Measurements from ENCODE around the gene C1QTNF5. TPM values are rescaled to one million over a fixed set of nuclear protein-coding genes. Genes with fewer than 3 reads are reported as not detected.

Gene C1QTNF5
- total and polyA plus RNA-seq, 4 donors, result 1.9 to 6.4 (median 3.3) TPM

GRCh38 chr11:119368121-119369034 lies 27.7 kb upstream of the C1QTNF5 start:
- H3K4me1 ChIP-seq (ENCODE audit: control insufficient read depth in 4 of 4, insufficient read depth in 4 of 4, low read length in 3 of 4), result peaks cover 19 to 87% (median 67%) of the 10 kb centered on the region in 4 donors
- H3K36me3 ChIP-seq (ENCODE audit: control insufficient read depth in 4 of 4, insufficient read depth in 3 of 4, low read depth in 1 of 4, low read length in 3 of 4), result no peaks in the 10 kb centered on the region
- peak overlapping the region; percentile 43 to 84 for H3K9ac ChIP-seq (ENCODE audit: low read depth in 1 of 2, low read length in 2 of 2)
- no peaks in the 10 kb centered on the region for H3K27me3 ChIP-seq (ENCODE audit: control insufficient read depth in 4 of 4, insufficient read depth in 4 of 4, low read length in 3 of 4)
- peak overlapping the region; percentile 96 to 97 for H3K27ac ChIP-seq (ENCODE audit: low read depth in 1 of 2, low read length in 2 of 2)
- DNase-seq (ENCODE audit: low spot score), result peak; percentile 56
- peak overlapping the region; percentile 32 to 52 (median 42) for H3K4me3 ChIP-seq (ENCODE audit: low read depth in 1 of 3, low read length in 3 of 3)
- WGBS, result 27% methylated on average over 17 of the region's 17 CpGs
- no peaks in the 10 kb centered on the region for H3K9me3 ChIP-seq (ENCODE audit: control insufficient read depth in 4 of 4, low read length in 3 of 4)
- TF ChIP-seq NR2F2 (IDR thresholded peaks at IDR 0.05) (peak; percentile 87), ZBTB33 (IDR thresholded peaks at IDR 0.05) (peak; percentile 81), GABPA (IDR thresholded peaks at IDR 0.05 in 1 of 2, conservative IDR thresholded peaks at IDR 0.05 in 1 of 2) (peak in 1 of 2 donors; percentile 61), YY1 (IDR thresholded peaks at IDR 0.05) (peak; percentile 61), FOXA2 (IDR thresholded peaks at IDR 0.05) (no peak), HNF4G (IDR thresholded peaks at IDR 0.05) (peak; percentile 98), ATF3 (IDR thresholded peaks at IDR 0.05) (peak; percentile 76), EGR1 (IDR thresholded peaks at IDR 0.05; ENCODE audit: low read depth in 2 of 2) (peak in 1 of 2 donors; percentile 31), RXRA (IDR thresholded peaks at IDR 0.05) (peak; percentile 95 to 96), HNF4A (conservative IDR thresholded peaks at IDR 0.05) (peak; percentile 99), TAF1 (conservative IDR thresholded peaks at IDR 0.05) (peak; percentile 47), RAD21 (IDR thresholded peaks at IDR 0.05) (no peak), SP1 (IDR thresholded peaks at IDR 0.05) (peak; percentile 94), MAX (IDR thresholded peaks at IDR 0.05) (peak; percentile 78), CTCF (IDR thresholded peaks at IDR 0.05; ENCODE audit: low read depth, low read length, missing input control) (no peak), JUND (IDR thresholded peaks at IDR 0.05) (peak; percentile 88 to 93), REST (IDR thresholded peaks at IDR 0.05) (peak; percentile 84), FOXA1 (IDR thresholded peaks at IDR 0.05) (peak; percentile 29)
